Thyroid gland (tissue), 4 donors: ENCODE measurements around the gene GFI1. TPM values are rescaled to one million over a fixed set of nuclear protein-coding genes. Genes with fewer than 3 reads are reported as not detected.
A peak's percentile ranks its signal among the peaks of the same experiment; 100 is the strongest.

ENCODE experiments used
- DNase-seq, 2 donors: peaks; one replicate each; pipeline ENCODE4 v3.0.0-alpha.2; 2019
- H3K27ac ChIP-seq, 3 donors: fragments of 200-600 bp; sonication (generic); 1 replicate in 2 of 3; 2 replicates in 1 of 3; pipeline ENCODE4 v1.5.1; 2016 to 2019; ENCODE audit warnings: mild to moderate bottlenecking in 1 of 3, moderate library complexity in 1 of 3
- H3K27me3 ChIP-seq: fragments of 200-600 bp; sonication (generic); one replicate; pipeline ENCODE4 v1.5.1; 2019
- H3K36me3 ChIP-seq, 2 donors: fragments of 200-600 bp; sonication (generic); one replicate each; pipeline ENCODE4 v1.5.1; 2016 to 2019
- H3K4me1 ChIP-seq, 2 donors: fragments of 200-600 bp; sonication (generic); one replicate each; pipeline ENCODE4 v1.5.1; 2017 to 2019
- H3K4me3 ChIP-seq, 3 donors: fragments of 200-600 bp; sonication (generic); replicated peaks in 1 of 3; 1 replicate in 2 of 3; 2 replicates in 1 of 3; pipeline ENCODE4 v1.5.1; 2016; ENCODE audit warnings: mild to moderate bottlenecking in 1 of 3
- H3K9me3 ChIP-seq: fragments of 200-600 bp; sonication (generic); one replicate; pipeline ENCODE4 v1.5.1; 2017
- POLR2A ChIP-seq, 2 donors: fragments of 450-650 bp; IDR thresholded peaks; one replicate each; pipeline ENCODE4 v1.6.1; 2017; ENCODE audit warnings: antibody characterized with exemption in 2 of 2, mild to moderate bottlenecking in 2 of 2, moderate library complexity in 1 of 2
- WGBS, 2 donors: methylation state at CpG; one replicate each; pipeline ENCODE4 v1.1.5; 2017; 5-methylcytosine and 5-hydroxymethylcytosine counted together
- intact Hi-C: fragments of 100-400 bp; cut with DNase I; formaldehyde crosslinking; loops from one replicate; pipeline ENCODE4 v1.15.1; 2023
- total RNA-seq, 4 donors: library from RNA; depleted of rRNA; stranded (reverse); fragments of >200 nt; gene quantifications; one replicate each; pipeline ENCODE4 v1.2.3, GENCODE V29; 2016
- TF ChIP-seq, protein P1 (sequence below), 6 experiments: fragments of 200-600 bp in 3 of 6; fragments of 450-650 bp in 3 of 6; sonication (generic) in 3 of 6; IDR thresholded peaks; one replicate each; pipeline ENCODE4 v1.5.1; 2016 to 2019; ENCODE audit warnings: antibody characterized with exemption in 6 of 6, mild to moderate bottlenecking in 2 of 6, inconsistent platforms in 1 of 6, moderate library complexity in 1 of 6

GFI1 gene
- total RNA-seq, 4 donors from 2014 or later: 0.27 to 1.8 (median 0.47) TPM

DNA sequence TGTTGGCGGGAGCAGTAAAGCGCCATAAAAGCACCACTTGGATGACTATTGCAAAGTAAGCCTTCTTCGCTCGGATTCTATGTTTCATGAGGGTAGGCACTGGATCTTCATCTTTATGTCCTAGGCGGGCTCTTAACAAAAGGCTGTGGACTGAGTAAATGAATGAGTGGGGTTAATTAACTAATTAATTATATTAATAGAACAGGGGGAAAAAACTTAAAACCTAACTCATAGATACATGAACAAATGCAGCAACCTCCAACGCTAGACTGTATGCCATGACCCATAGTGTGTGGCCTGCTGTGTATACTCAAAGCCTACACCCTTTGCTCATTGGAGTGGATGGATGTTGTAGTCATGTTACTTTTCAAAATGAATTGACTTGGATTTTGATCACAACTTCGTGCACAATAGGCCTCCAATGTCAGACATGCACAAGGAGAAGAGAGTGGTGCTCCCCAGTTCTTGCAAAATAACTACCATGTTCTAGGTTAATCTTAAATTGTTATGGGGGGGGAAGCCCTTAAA is 417 bp upstream of the GFI1 start:
- H3K27ac ChIP-seq: no peak overlapping the region
- peaks cover 34 to 48% of the 10 kb centered on the region in 2 donors for H3K4me1 ChIP-seq
- H3K9me3 ChIP-seq: no peaks in the 10 kb centered on the region
- H3K27me3 ChIP-seq: peaks cover 25% of the 10 kb centered on the region
- intact Hi-C loops: no loop called here
- no peaks in the 10 kb centered on the region for H3K36me3 ChIP-seq
- no peak for TF ChIP-seq POLR2A (IDR thresholded peaks at IDR 0.05)
- TF ChIP-seq, protein P1, sequence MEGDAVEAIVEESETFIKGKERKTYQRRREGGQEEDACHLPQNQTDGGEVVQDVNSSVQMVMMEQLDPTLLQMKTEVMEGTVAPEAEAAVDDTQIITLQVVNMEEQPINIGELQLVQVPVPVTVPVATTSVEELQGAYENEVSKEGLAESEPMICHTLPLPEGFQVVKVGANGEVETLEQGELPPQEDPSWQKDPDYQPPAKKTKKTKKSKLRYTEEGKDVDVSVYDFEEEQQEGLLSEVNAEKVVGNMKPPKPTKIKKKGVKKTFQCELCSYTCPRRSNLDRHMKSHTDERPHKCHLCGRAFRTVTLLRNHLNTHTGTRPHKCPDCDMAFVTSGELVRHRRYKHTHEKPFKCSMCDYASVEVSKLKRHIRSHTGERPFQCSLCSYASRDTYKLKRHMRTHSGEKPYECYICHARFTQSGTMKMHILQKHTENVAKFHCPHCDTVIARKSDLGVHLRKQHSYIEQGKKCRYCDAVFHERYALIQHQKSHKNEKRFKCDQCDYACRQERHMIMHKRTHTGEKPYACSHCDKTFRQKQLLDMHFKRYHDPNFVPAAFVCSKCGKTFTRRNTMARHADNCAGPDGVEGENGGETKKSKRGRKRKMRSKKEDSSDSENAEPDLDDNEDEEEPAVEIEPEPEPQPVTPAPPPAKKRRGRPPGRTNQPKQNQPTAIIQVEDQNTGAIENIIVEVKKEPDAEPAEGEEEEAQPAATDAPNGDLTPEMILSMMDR (IDR thresholded peaks at IDR 0.05): no peak
- peak overlapping the region in 1 of 3 donors; percentile 33 for H3K4me3 ChIP-seq
- no peak for DNase-seq
- WGBS, 2 donors: 66 to 70% methylated on average over 7 of the region's 7 CpGs

DNA sequence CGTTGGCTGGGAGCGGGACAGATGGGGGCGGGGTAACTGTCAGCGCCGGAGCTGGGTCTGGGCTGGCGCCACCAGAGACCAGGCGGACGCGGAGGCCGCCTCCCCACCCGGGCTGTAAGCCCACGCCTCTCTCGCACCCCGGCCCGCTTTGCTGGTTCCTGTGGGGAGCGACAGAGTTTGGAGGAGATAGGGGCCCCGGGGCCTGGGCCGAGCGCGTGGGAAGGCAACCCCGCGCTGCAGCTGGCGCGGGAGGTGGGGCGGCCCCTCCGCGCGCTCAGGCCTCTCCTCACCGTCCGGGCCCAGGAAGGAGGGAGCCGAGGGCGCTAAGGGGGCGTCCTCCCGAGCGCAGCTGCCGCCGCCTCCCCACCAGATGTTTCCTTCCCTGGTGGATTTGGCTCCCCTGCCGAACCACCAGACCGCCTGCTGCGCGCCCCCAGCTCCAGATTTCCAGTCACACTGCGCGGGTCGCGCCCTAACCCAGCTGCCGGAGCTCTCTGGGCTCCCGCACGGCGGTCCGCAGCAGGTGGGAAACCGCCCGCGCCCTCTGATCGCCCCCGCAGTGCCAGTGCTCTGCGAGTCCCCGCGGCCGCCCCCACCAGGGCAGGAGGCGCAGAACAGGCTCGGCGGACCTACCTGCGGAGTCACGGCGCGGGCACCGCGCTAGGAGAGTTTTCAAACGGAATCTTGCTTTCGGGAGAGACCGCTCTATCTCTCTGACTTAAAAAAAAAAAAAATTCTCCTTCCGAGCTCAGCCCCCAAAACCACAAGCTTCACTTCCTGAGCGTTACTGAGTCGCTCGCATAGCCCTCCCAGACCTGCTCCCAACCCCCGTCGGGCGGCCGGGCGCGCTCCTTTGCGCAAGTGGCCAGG is 1.1 kb downstream of the GFI1 start:
- intact Hi-C loops: no loop called here
- no peak for TF ChIP-seq POLR2A (IDR thresholded peaks at IDR 0.05)
- TF ChIP-seq, protein P1 (IDR thresholded peaks at IDR 0.05): peak in 2 of 6 experiments; percentile 13 to 36
- Histone ChIP-seq H3K9me3 (no peaks in the 10 kb centered on the region), H3K4me1 (peaks cover 47 to 63% of the 10 kb centered on the region in 2 donors), H3K27me3 (peaks cover 25% of the 10 kb centered on the region), H3K4me3 (peak overlapping the region; percentile 8 to 33 (median 25)), H3K27ac (no peak overlapping the region), H3K36me3 (no peaks in the 10 kb centered on the region)
- WGBS, 2 donors: 2 to 3% methylated on average over 25 to 38 of the region's 82 CpGs
- DNase-seq: peak; percentile 51

DNA sequence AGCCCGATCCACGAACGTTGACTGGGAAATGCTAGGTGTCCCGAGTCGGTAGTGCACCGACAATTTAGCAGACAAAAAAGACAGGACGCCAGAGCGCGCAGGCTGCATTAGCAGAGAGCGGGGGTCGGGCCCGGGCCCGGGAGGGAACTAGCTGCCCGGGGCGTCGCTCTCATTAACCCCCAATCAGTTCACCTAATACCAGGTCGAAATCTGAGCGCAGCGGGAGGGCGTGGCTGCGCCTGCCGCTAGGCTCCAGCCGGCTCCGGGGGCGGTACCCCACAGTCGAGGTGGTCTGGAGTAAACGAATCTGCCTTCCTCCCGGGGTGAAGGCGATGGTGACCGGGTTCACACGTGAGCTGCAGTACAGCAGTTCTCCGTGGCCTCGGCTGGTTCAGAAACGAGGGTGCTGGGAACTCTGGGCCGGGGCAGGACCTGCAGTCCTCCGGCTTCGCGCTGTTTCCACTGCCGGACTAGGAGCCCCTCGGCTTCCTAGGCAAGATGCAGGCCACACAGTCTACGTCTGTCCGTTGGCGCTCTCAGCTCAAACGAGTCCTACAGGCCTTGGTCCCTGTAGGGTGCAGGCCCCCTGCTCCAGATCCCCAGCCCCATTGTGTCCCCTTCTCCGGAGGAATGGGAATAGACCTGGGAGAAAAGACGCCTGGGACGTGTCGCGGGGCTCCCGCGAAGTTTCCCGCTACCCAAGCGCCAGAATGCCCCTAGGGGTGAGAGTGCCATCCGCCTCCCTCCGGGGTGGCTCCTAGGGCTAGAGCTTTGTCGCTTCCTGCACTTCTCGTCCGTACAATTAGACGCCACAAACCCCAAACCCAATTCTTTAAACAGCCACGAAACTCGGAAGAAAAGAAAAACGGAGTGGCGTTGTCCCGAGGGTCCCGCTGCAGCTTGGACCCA is 2.0 kb downstream of the GFI1 start:
- H3K36me3 ChIP-seq: no peaks in the 10 kb centered on the region
- H3K27ac ChIP-seq: no peak overlapping the region
- H3K27me3 ChIP-seq: peaks cover 25% of the 10 kb centered on the region
- H3K9me3 ChIP-seq: no peaks in the 10 kb centered on the region
- peak; percentile 17 to 21 for DNase-seq
- 2 to 3% methylated on average over 30 to 60 of the region's 65 CpGs for WGBS, 2 donors
- intact Hi-C loops: no loop called here
- H3K4me3 ChIP-seq: peak overlapping the region; percentile 0 to 33 (median 25)
- TF ChIP-seq, protein P1 (IDR thresholded peaks at IDR 0.05): no peak
- no peak for TF ChIP-seq POLR2A (IDR thresholded peaks at IDR 0.05)
- peaks cover 47 to 68% of the 10 kb centered on the region in 2 donors for H3K4me1 ChIP-seq

DNA sequence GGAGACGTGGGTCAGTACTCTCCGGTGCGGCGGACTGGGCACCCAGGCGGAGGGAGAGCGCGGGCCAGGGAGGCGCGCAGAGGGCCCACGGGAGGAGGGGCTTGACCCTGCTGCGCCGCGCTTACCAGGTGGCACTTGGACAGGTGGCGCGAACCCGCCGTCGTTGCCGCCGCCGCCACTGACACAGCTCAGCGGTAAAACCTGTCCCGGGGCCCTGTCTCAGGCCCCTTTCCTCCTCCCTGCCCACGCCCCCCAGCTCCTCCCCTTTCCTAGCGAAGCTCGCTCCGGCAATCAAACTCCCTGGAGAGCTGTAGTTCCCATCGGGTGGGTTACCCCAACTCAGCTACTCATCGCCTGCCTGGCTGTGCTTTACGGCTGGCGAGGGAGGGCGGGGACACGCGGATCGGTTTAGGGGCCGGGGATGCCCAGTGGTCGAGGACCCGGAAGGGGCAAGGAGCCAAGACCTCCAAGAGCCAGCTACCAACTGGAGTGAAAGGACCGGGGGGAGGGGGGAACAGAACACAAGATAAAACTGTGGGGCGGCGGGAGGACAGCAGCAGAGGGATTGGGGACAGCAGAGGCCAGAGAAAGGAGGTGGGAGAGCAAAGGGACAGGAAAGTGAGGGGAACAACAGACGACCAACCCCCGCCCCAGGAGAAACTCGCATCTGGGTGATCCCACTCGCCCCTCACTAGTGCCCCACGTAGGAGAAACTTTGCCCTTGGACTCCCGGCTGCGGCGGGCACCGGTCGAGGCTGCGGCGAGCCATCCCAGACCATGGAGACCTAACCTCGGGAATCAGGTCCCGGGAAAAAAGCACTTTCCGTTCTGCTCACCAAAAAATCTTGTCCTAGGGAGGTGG is 2.9 kb downstream of the GFI1 start:
- TF ChIP-seq, protein P1 (IDR thresholded peaks at IDR 0.05): no peak
- TF ChIP-seq POLR2A (IDR thresholded peaks at IDR 0.05): no peak
- WGBS, 2 donors: 3% methylated on average over 25 to 35 of the region's 56 CpGs
- Histone ChIP-seq H3K4me3 (peak overlapping the region in 1 of 3 donors; percentile 33), H3K27ac (no peak overlapping the region), H3K4me1 (peaks cover 47 to 68% of the 10 kb centered on the region in 2 donors), H3K36me3 (no peaks in the 10 kb centered on the region), H3K9me3 (no peaks in the 10 kb centered on the region), H3K27me3 (peaks cover 25% of the 10 kb centered on the region)
- DNase-seq: peak; percentile 9 to 16
- intact Hi-C loops: no loop called here
